Left colon (tissue), 2 donors: ENCODE data around the gene OVOL2. TPM values are rescaled to one million over a fixed set of nuclear protein-coding genes. Genes with fewer than 3 reads are reported as not detected.
"Not testable (repeated sequence)": the region's sequence is repeated elsewhere in the genome, so short reads cannot be mapped to it uniquely, and the experiment has no call there.

ENCODE experiments used
- ATAC-seq: fragments of 200-7000 bp; cut with Tn5 transposase; one replicate; pipeline ENCODE4 v1.9.1; 2020; ENCODE audit warnings: mild to moderate bottlenecking, moderate library complexity
- DNase-seq, 2 donors: peaks; one replicate each; pipeline ENCODE4 v3.0.0-alpha.2; 2020
- intact Hi-C, 2 donors: fragments of 100-400 bp; cut with DNase I in 1 of 2; cut with micrococcal nuclease in 1 of 2; formaldehyde crosslinking; loops; one replicate each; pipeline versions ENCODE4 v1.11.2 to v1.14.0; 2022; cut with DNase I, micrococcal nuclease
- total RNA-seq, 2 donors: library from RNA; stranded (reverse); fragmentation: NEBNext Ultra II Directional; extraction: Animal tissue kit (Norgen Biotek cat#: 25700); gene quantifications; one replicate each; pipeline ENCODE4 v1.2.1, GENCODE V29; 2021
- donor health status: DM: no; HTN: no; CAD: no.
- donor health status: DM: yes; HTN: yes; CAD: no.

Gene OVOL2
- total RNA-seq, 2 donors from 2014 or later: 17.0 to 21.7 TPM

- intact Hi-C loops: no loop called here
- DNase-seq (no peak), ATAC-seq (no peak)
Measured at GRCh38 chr20:18063676-18064075, 6.0 kb upstream of the OVOL2 start.

- intact Hi-C loops: no loop called here
- ATAC-seq: no peak
- DNase-seq: no peak
Measured at GRCh38 chr20:18059603-18060002, 1.9 kb upstream of the OVOL2 start.

DNA sequence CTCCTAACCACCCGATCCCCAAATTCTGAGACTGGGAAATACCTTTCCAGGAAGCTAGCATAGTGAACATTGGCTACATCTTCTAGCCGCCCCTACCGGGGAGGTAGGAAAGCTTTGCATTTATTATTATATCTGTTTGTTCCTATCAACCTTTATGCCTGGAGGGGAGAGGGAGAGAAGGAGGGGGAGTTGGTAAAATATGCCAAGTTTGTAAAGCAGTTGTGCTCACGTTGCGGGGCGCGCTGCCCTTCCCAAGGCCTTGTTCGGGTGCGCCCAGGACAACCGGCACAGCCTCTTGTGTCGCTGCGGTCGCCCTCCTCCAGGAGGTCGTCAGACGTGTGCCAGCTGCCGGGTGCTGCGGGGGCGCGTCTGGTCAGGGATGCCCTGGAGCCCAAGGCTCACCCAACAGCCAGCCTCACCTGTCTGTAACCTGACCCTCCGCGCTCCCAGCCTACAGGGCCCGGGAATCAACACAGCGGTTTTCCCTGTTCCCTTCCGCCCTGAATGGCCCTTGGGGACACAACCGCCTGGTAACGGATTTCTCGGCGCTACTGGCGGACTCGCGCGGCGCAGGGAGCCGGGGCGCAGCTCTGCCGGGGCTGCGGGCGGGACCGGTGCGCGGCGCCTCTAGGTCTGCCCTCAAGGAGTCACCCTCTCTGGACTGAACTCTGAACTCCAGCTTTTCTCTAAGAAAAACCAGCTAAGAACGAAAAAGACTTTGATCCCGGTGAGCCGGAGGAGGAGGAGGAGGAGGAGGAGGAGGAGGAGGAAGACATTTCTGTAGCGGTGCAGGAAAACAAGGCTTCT, 1.1 kb upstream of the OVOL2 start:
- intact Hi-C loops: no loop called here
- peak; percentile 50 to 51 for DNase-seq
- peak; percentile 35 for ATAC-seq

DNA sequence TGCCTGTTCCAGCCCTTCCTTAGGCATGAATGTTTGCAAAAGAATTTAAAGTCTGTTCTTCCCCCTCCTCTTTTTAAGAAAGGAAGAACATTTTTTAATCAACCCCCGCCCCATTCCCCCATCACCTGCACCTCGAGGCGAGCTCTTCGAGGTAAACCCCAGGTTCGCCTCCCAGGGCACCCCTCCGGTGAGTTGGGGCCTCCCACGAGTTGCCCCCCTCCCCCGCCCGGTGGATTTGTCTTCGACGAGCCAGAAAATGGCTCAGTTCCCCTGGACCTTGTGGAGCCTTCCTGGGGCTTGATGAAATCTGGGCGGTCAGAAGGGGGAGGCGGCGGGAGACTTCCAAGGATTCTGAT, 256 bp upstream of the OVOL2 start:
- no peak for ATAC-seq
- intact Hi-C loops: no loop called here
- DNase-seq: no peak

- intact Hi-C loops: no loop called here
- ATAC-seq (peak; percentile 77), DNase-seq (peak; percentile 67 to 80)
Measured at GRCh38 chr20:18056174-18057100, 1.3 kb downstream of the OVOL2 start.

GRCh38 chr20:18055261-18055660, 2.5 kb downstream of the OVOL2 start:
- intact Hi-C loops: no loop called here
- peak in 1 of 2 donors; percentile 28 for DNase-seq
- ATAC-seq: peak; percentile 22

DNA sequence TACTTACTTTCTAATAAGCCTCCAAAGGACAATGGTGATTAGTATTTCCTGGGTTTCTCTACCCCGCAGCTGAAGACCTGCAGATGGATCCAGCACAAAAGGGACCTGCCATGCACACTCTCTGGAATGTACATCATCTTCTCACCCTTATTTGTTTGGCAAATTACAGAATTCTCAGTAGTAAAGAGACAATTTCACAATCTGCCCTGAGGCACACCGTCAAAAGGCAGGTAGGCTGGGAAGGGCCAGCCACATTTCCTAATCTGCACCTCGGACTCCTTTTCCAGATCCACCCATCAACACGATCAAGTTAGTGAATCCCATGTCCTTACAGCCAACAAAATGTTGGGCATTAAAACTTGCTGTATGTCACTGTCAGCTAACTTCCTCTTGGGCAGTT, 4.9 kb downstream of the OVOL2 start:
- intact Hi-C loops: no loop called here
- no peak for DNase-seq
- ATAC-seq: no peak

DNA sequence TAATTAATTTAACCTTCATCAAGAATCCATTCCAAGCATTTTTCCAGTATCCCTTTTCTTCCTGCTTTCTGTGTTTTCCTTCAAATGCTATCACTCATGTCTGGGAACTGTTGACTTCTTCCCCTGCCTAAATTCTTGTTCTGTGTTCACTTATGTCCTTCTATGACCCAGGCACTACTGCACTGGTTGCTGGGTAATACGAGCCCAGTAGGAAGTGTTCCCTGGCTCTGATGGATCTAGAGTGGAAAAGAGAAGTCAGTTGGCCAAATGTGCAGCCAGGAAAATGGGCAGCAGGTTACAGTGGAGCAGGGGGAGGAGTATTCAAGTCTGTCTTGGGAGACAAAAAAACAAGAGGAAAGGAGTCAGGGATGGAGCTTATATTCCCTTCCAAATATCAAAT, 7.1 kb downstream of the OVOL2 start:
- intact Hi-C loops: no loop called here
- ATAC-seq (no peak), DNase-seq (no peak)

DNA sequence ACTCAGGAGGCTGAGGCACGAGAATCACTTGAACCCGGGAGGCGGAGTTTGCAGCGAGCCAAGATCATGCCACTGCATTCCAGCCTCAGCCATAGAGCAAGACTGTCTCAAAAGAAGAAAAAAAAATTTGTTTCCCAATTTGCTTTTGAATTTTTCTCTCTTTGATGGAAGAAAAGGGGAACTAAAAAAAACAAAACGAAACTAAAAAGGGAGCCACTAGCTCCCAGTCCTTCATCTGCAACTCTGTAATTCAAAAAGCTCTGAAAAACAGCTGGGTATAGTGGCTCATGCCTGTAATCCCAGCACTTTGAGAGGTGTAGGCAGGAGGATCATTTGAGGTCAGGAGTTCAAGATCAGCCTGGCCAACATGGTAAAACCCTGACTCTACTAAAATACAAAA, 9.5 kb downstream of the OVOL2 start:
- intact Hi-C loops: no loop called here
- no peak for ATAC-seq
- no peak for DNase-seq

- peak; percentile 72 for ATAC-seq
- intact Hi-C loops: no loop called here
- no peak for DNase-seq
Measured at GRCh38 chr20:18046535-18046934, 11.2 kb downstream of the OVOL2 start.

DNA sequence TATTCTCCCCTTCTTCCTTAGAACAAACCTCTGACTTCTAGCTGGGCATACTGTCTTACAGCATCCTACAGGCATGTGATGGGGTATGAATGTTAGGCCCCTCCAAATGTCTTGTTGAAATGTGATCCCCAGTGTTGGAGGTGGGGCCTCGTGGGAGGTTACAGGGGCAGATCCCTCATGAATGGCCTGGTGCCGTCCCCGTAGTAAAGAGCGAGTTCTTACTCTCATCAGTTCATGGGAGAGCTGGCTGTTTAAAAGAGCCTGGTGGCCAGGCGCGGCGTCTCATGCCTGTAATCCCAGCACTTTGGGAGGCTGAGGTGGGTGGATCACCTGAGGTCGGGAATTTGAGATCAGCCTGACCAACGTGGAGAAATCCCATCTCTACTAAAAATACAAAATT, 15.5 kb downstream of the OVOL2 start:
- no peak for ATAC-seq
- intact Hi-C loops: no loop called here
- no peak for DNase-seq

DNA sequence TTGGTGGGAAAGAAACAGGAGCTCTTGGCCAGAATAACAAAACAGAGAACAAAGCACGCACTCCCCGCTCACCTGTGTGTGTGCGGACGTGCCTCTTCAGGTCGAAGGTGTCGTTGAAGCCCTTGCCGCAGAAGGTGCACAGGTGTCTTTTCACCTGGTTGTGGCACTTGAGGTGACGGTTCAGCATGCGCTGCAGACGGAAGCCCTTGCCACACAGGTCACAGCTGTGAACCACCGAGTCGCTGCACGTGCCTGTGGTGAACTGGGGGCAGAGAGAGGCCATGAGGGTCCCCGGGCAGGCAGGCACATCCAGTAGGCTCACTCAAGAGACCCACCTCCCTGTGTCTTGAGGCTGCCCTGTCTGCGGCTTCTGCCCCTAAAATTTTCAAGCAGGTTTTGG, 16.3 kb downstream of the OVOL2 start:
- DNase-seq (no peak), ATAC-seq (no peak)
- intact Hi-C loops: no loop called here

DNA sequence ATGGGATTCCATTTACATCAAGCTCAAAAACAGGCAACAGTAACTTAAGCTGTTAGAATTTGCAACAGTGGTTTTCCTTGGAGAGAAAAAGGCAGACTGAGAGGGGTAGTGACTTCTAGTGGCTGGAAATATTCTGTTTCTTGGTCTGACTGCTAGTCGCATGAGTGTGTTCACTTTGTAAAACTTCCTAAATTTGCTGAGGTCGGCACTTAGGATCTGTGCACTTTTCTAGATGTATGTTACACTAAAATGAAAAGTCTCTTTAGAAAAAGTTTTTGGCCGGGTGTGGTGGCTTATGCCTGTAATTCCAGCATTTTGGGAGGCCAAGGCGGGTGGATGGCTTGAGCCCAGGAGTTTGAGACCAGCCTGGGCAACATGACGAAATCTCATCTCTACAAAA, 18.7 kb downstream of the OVOL2 start:
- intact Hi-C loops: no loop called here
- no peak for ATAC-seq
- no peak for DNase-seq

DNA sequence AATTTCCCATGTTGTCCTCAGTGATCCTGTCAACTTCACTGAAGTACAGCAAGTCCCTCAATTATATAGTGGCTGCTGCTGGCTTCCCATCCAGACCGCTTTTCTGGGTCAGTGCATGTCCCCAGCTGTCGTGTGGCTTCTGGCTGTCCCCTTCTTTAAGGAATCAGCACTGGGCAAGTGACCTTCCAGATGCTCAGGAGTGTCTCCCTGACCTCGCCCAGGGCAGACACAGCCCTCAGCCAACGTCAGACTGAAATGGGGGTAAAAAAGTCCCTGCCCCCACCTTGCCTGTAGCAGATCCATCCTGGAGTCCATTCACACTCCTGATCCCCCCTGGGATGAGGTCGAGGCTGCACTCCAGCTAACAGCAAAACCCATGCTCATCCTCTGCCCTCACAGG, 23.7 kb downstream of the OVOL2 start:
- ATAC-seq (no peak), DNase-seq (no peak)
- intact Hi-C loops: no loop called here

GRCh38 chr20:18032977-18033892, 24.5 kb downstream of the OVOL2 start:
- peak; percentile 74 to 83 for DNase-seq
- peak; percentile 86 for ATAC-seq

DNA sequence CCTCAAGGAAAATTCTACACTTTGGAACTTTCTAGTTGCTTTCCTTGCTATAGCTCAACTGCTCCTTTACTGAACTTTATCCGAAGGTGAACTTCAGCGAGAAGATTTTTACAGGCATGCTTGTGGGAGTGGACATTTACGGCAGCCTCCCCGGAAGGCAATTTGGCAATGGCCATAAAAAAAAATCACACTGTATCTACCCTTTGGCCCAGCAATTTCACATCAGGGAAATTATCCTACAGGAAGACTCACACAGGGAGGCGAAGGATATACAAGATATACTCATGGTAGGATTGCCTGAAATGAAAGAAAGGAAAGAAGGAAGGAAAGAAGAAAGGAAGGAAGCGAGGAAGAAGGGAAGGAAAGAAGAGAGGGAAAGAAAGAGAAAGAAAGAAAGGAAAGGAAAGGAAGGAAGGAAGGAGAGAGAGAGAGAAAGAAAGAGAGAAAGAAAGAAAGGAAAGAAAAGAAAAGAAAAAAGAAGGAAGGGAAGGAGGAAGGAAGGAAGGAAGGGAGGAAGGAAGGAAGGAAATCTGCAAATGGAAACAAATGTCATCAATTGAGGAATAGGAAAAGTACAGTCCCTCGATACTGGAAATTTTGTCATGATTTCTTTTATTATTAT, 25.7 kb downstream of the OVOL2 start:
- intact Hi-C loops: no loop called here
- DNase-seq (peak; percentile 31 to 59), ATAC-seq (peak; percentile 74)

More at GRCh38 chr20:18032977-18033892, 24.5 kb downstream of the OVOL2 start:
- intact Hi-C loops: no loop called here

DNA sequence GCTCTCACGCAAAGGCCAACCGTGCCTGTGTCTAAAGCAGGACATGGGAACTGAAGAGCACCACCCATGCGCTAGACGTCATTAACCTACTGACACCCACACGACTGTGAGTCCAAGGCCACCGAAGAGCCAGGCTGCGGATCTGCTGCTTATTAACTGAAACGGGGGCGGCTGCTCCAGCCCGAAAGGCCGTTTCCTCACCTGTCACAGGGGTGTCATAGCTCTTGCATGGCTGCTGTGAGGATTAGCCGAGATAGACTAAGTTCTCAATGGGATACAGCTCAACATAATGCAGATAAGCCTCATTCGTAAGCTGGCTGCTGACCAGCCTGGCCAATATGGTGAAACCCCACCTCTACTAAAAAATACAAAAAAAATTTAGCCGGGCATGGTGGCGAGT, 26.7 kb downstream of the OVOL2 start:
- no peak for ATAC-seq
- no peak for DNase-seq
- intact Hi-C loops: no loop called here

DNA sequence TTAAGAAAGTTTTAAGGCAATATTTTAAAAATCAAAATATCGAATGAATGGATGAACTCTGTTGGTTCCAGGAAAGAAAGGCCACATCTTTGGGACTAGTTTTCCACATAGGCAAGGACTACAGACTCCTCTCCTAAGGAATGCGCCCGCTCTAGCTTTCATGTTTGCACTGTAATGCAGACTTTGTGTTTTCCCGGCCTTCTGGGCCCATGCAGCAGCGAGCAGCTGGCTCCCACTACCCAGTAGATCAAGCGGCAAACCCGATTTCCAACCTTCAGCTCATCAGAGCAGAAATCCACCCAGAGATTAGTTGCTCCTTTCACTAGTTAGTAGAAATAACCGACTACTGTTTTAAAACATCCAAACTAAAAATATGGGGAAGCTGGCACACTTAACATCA, 27.7 kb downstream of the OVOL2 start:
- DNase-seq (no peak), ATAC-seq (no peak)

GRCh38 chr20:18027011-18027410, 30.7 kb downstream of the OVOL2 start:
- peak; percentile 53 for ATAC-seq
- DNase-seq, intact Hi-C loops: not testable (repeated sequence)

More for the DNA sequence above, 27.7 kb downstream of the OVOL2 start:
- intact Hi-C loops: no loop called here
